ENCODE measurements around the gene PRKCA. TPM values are rescaled to one million over a fixed set of nuclear protein-coding genes. Genes with fewer than 3 reads are reported as not detected.

The PRKCA gene
- total and polyA plus RNA-seq, 10 of the 15 experiments (the other 5 are each of a cell fraction or from before 2014, with no cell fraction given), result 0.11 to 14.6 (median 0.72) TPM

DNA sequence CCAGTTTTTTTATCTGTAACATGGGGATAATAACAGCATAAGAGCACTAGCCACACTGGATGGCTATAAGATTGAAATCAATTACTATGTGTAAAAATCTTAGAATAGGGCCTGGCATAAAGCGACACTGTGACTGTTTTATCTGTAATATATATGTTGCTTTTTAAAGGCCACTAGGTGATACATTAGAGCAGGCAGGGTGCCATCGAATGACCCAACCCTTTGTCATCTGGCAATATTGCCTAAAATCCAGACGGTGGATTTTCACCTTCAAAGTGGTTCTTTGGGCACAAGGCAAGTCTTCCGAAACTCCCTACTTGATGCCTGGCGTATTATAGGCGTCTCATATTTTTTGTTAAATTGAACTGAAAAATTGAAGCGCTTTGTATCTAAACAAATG is 69.1 kb downstream of the PRKCA start:
- no peak for ATAC-seq
- POLR2A ChIA-PET, result no interaction called here
- no peak overlapping the region for H3K4me2 ChIP-seq (ENCODE audit: control insufficient read depth, insufficient read depth)
- SMC1A ChIA-PET (ENCODE audit: uncharacterized antibody, unreplicated experiment), result no interaction called here
- no peak overlapping the region for H3K4me3 ChIP-seq
- no peaks in the 10 kb centered on the region for H3K79me2 ChIP-seq (ENCODE audit: control insufficient read depth, insufficient read depth, low read length)
- intact Hi-C loops (cut with micrococcal nuclease; ENCODE audit: unreplicated experiment) (no loop called here), in situ Hi-C loops (cut with MboI) (no loop called here)
- DNase-seq (ENCODE audit: low read depth, low spot score), result no peak
- FAIRE-seq, result no peak
- no peaks in the 10 kb centered on the region for H3K36me3 ChIP-seq (ENCODE audit: control insufficient read depth in 2 of 2, insufficient read depth in 2 of 2, low read length in 1 of 2)
- BruUV-seq (replicated peaks), result no TSS peak
- WGBS (ENCODE audit: insufficient coverage, insufficient replicate concordance, low lambda C conversion rate, missing lambda C conversion rate), result 55% methylated on average over 7 of the region's 7 CpGs
- no peak overlapping the region for H3K9ac ChIP-seq (ENCODE audit: control insufficient read depth, insufficient read depth, low read length)
- H2AFZ ChIP-seq (ENCODE audit: control insufficient read depth, low read depth, low read length), result no peak overlapping the region
- H3K9me3 ChIP-seq (replicated peaks; ENCODE audit: control insufficient read depth, insufficient read depth, low read length), result no peaks in the 10 kb centered on the region
- CTCF ChIA-PET, result interaction anchor here (2.4 kb wide), 1 partner anchor 12 kb away, joined by 5 read pairs; no protein-coding TSS in a partner anchor
- no peaks in the 10 kb centered on the region for H3K27me3 ChIP-seq (replicated peaks in 1 of 2; ENCODE audit: control insufficient read depth in 2 of 2, insufficient read depth in 2 of 2, low read length in 1 of 2)
- no peak overlapping the region for H3K27ac ChIP-seq (ENCODE audit: control insufficient read depth, insufficient read depth)
- TF ChIP-seq BHLHE40 (IDR thresholded peaks at IDR 0.05; ENCODE audit: borderline replicate concordance in 1 of 2, low read depth in 2 of 2, low read length in 1 of 2) (no peak), NFXL1 (IDR thresholded peaks at IDR 0.05; ENCODE audit: borderline replicate concordance) (no peak), ZZZ3 (IDR thresholded peaks at IDR 0.05; ENCODE audit: control insufficient read depth, insufficient read length, low read depth) (no peak)
- H3K4me1 ChIP-seq (ENCODE audit: control insufficient read depth, insufficient read depth, low read length), result no peaks in the 10 kb centered on the region
- H4K20me1 ChIP-seq (ENCODE audit: control insufficient read depth, insufficient read depth), result no peaks in the 10 kb centered on the region
- RAD21 ChIA-PET (ENCODE audit: unreplicated experiment), result no interaction called here

DNA sequence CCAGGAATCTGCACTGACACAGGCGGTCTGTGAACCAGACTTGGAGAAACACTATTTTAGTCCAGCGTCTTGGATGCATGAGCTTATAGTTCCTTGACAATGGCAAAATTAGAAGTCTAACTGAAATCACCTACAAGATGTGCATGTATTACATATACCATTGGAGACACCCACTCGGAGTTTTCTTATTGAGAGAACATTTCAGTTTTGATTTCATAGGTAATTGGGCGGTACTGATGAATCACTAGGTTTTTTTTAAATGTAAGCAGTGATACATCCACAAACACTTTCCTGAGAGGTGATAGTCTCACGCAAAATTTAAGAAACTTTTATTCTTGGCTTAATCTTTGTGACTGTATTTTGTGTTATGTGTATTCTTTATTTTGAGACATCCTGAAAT is 69.8 kb downstream of the PRKCA start:
- Histone ChIP-seq H4K20me1 (ENCODE audit: control insufficient read depth, insufficient read depth) (no peaks in the 10 kb centered on the region), H3K4me3 (no peak overlapping the region), H3K27ac (ENCODE audit: control insufficient read depth, insufficient read depth) (no peak overlapping the region), H3K4me2 (ENCODE audit: control insufficient read depth, insufficient read depth) (no peak overlapping the region), H3K27me3 (replicated peaks in 1 of 2; ENCODE audit: control insufficient read depth in 2 of 2, insufficient read depth in 2 of 2, low read length in 1 of 2) (no peaks in the 10 kb centered on the region), H3K9me3 (replicated peaks; ENCODE audit: control insufficient read depth, insufficient read depth, low read length) (no peaks in the 10 kb centered on the region), H3K79me2 (ENCODE audit: control insufficient read depth, insufficient read depth, low read length) (no peaks in the 10 kb centered on the region), H3K9ac (ENCODE audit: control insufficient read depth, insufficient read depth, low read length) (no peak overlapping the region), H3K36me3 (ENCODE audit: control insufficient read depth in 2 of 2, insufficient read depth in 2 of 2, low read length in 1 of 2) (no peaks in the 10 kb centered on the region), H2AFZ (ENCODE audit: control insufficient read depth, low read depth, low read length) (no peak overlapping the region), H3K4me1 (ENCODE audit: control insufficient read depth, insufficient read depth, low read length) (no peaks in the 10 kb centered on the region)
- ChIA-PET POLR2A (no interaction called here), CTCF (no interaction called here), RAD21 (ENCODE audit: unreplicated experiment) (no interaction called here), SMC1A (ENCODE audit: uncharacterized antibody, unreplicated experiment) (no interaction called here)
- 34% methylated on average over 5 of the region's 5 CpGs for WGBS (ENCODE audit: insufficient coverage, insufficient replicate concordance, low lambda C conversion rate, missing lambda C conversion rate)
- in situ Hi-C loops (cut with MboI) (no loop called here), intact Hi-C loops (cut with micrococcal nuclease; ENCODE audit: unreplicated experiment) (no loop called here)
- TF ChIP-seq, protein P1, sequence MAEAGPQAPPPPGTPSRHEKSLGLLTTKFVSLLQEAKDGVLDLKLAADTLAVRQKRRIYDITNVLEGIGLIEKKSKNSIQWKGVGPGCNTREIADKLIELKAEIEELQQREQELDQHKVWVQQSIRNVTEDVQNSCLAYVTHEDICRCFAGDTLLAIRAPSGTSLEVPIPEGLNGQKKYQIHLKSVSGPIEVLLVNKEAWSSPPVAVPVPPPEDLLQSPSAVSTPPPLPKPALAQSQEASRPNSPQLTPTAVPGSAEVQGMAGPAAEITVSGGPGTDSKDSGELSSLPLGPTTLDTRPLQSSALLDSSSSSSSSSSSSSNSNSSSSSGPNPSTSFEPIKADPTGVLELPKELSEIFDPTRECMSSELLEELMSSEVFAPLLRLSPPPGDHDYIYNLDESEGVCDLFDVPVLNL (IDR thresholded peaks at IDR 0.05; ENCODE audit: low read depth, low read length), result no peak
- TF ChIP-seq PAX8 (IDR thresholded peaks at IDR 0.05), result no peak
- TF ChIP-seq ZNF384 (IDR thresholded peaks at IDR 0.05; ENCODE audit: borderline replicate concordance, low read depth, low read length), result no peak
- TF ChIP-seq BRCA1 (IDR thresholded peaks at IDR 0.05; ENCODE audit: low read depth, low read length), result no peak
- TF ChIP-seq TCF12 (IDR thresholded peaks at IDR 0.05; ENCODE audit: low read depth, low read length), result no peak
- TF ChIP-seq RBBP5 (conservative IDR thresholded peaks at IDR 0.05), result no peak
- TF ChIP-seq FOS (IDR thresholded peaks at IDR 0.05; ENCODE audit: borderline replicate concordance, extremely low read depth, insufficient read length), result no peak
- TF ChIP-seq RELA (IDR thresholded peaks at IDR 0.05; ENCODE audit: borderline replicate concordance, partially characterized antibody), result no peak
- TF ChIP-seq, protein P2, sequence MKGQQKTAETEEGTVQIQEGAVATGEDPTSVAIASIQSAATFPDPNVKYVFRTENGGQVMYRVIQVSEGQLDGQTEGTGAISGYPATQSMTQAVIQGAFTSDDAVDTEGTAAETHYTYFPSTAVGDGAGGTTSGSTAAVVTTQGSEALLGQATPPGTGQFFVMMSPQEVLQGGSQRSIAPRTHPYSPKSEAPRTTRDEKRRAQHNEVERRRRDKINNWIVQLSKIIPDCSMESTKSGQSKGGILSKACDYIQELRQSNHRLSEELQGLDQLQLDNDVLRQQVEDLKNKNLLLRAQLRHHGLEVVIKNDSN (IDR thresholded peaks at IDR 0.05; ENCODE audit: borderline replicate concordance, extremely low read length, insufficient read depth, low read depth, low read length), result no peak
- ATAC-seq (no peak), DNase-seq (ENCODE audit: low read depth, low spot score) (no peak), FAIRE-seq (no peak)
- BruUV-seq (replicated peaks), result no TSS peak

Measured in GM12878 (cell line).